Cardiac muscle cell (in vitro differentiated cells and primary cell): ENCODE data around the gene ST7. TPM values are rescaled to one million over a fixed set of nuclear protein-coding genes. Genes with fewer than 3 reads are reported as not detected.
A peak's percentile ranks its signal among the peaks of the same experiment; 100 is the strongest.

ENCODE experiments used
- DNase-seq, 2 donors: peaks; one replicate each; pipeline versions ENCODE4 v3.0.0 to v3.0.0-alpha.2; 2010 to 2017; ENCODE audit warnings: low read depth in 1 of 2, low spot score in 1 of 2
- H3K27ac ChIP-seq: fragments of 200-600 bp; sonication (generic); 2 replicates; pipeline ENCODE4 v1.5.1; 2016
- H3K27me3 ChIP-seq: fragments of 200-600 bp; sonication (generic); 2 replicates; pipeline ENCODE4 v1.6.0; 2016; ENCODE audit warnings: control low read depth
- H3K36me3 ChIP-seq: fragments of 200-600 bp; sonication (generic); 2 replicates; pipeline ENCODE4 v1.5.1; 2016; ENCODE audit warnings: control low read depth
- H3K4me1 ChIP-seq: fragments of 200-600 bp; sonication (generic); 2 replicates; pipeline ENCODE4 v1.8.1; 2017; ENCODE audit warnings: low read depth, mild to moderate bottlenecking, mixed run types
- H3K4me3 ChIP-seq: fragments of 200-600 bp; sonication (generic); 2 replicates; pipeline ENCODE4 v1.5.1; 2016; ENCODE audit warnings: mild to moderate bottlenecking
- H3K9me3 ChIP-seq: fragments of 200-600 bp; sonication (generic); 2 replicates; pipeline ENCODE4 v1.5.1; 2017; ENCODE audit warnings: low read depth, mild to moderate bottlenecking, control low read depth
- CTCF ChIP-seq: IDR thresholded peaks from 2 replicates; pipeline ENCODE4 v1.5.1; 2012; ENCODE audit warnings: low read depth, mild to moderate bottlenecking, low read length
- polyA plus RNA-seq: library from polyadenylated mRNA; unstranded; fragments of >200 nt; fragmentation: Nextera tagmentation; extraction: Ambion mirVana; gene quantifications from 2 replicates; pipeline ENCODE4 v1.2.1, GENCODE V29; 2016
- total RNA-seq: library from RNA; depleted of rRNA; stranded (reverse); fragments of >200 nt; gene quantifications from 2 replicates; pipeline ENCODE4 v1.2.3, GENCODE V29; 2016

ST7 gene
- total and polyA plus RNA-seq, 2 experiments from 2014 or later = 83.5 to 96.7 TPM

GRCh38 chr7:117066668-117067067 lies 113.4 kb downstream of the ST7 start:
- no peak for TF ChIP-seq CTCF
- Histone ChIP-seq H3K36me3 (no peaks in the 10 kb centered on the region), H3K4me3 (no peak overlapping the region), H3K27me3 (no peaks in the 10 kb centered on the region), H3K4me1 (peaks cover 11% of the 10 kb centered on the region), H3K9me3 (no peaks in the 10 kb centered on the region), H3K27ac (no peak overlapping the region)
- DNase-seq = peak in 1 of 2 donors; percentile 37

- peak overlapping the region; percentile 57 for H3K27ac ChIP-seq
- H3K36me3 ChIP-seq = no peaks in the 10 kb centered on the region
- no peak for TF ChIP-seq CTCF
- peaks cover 18% of the 10 kb centered on the region for H3K4me1 ChIP-seq
- DNase-seq = no peak
- no peaks in the 10 kb centered on the region for H3K27me3 ChIP-seq
- no peak overlapping the region for H3K4me3 ChIP-seq
- H3K9me3 ChIP-seq = no peaks in the 10 kb centered on the region
These were observed 114.0 kb downstream of the ST7 start for GRCh38 chr7:117067340-117067739.

- Histone ChIP-seq H3K4me1 (peaks cover 27% of the 10 kb centered on the region), H3K27ac (no peak overlapping the region), H3K27me3 (no peaks in the 10 kb centered on the region), H3K4me3 (no peak overlapping the region), H3K9me3 (no peaks in the 10 kb centered on the region), H3K36me3 (no peaks in the 10 kb centered on the region)
- TF ChIP-seq CTCF = no peak
- DNase-seq = no peak
These were observed 115.3 kb downstream of the ST7 start for GRCh38 chr7:117068511-117069145.

GRCh38 chr7:117069379-117069778 lies 116.1 kb downstream of the ST7 start:
- no peak overlapping the region for H3K4me3 ChIP-seq
- DNase-seq = no peak
- no peaks in the 10 kb centered on the region for H3K9me3 ChIP-seq
- peaks cover 27% of the 10 kb centered on the region for H3K4me1 ChIP-seq
- no peak for TF ChIP-seq CTCF
- no peaks in the 10 kb centered on the region for H3K36me3 ChIP-seq
- H3K27me3 ChIP-seq = no peaks in the 10 kb centered on the region
- H3K27ac ChIP-seq = no peak overlapping the region

GRCh38 chr7:117071551-117071950 lies 118.2 kb downstream of the ST7 start:
- H3K27ac ChIP-seq = peak overlapping the region; percentile 55
- H3K36me3 ChIP-seq = no peaks in the 10 kb centered on the region
- DNase-seq = no peak
- H3K4me1 ChIP-seq = peaks cover 41% of the 10 kb centered on the region
- H3K4me3 ChIP-seq = no peak overlapping the region
- no peaks in the 10 kb centered on the region for H3K27me3 ChIP-seq
- no peaks in the 10 kb centered on the region for H3K9me3 ChIP-seq
- TF ChIP-seq CTCF = no peak
